ENCODE results near the gene NBPF4.
"Not testable (repeated sequence)": the region's sequence is repeated elsewhere in the genome, so short reads cannot be mapped to it uniquely, and the experiment has no call there.

DNA sequence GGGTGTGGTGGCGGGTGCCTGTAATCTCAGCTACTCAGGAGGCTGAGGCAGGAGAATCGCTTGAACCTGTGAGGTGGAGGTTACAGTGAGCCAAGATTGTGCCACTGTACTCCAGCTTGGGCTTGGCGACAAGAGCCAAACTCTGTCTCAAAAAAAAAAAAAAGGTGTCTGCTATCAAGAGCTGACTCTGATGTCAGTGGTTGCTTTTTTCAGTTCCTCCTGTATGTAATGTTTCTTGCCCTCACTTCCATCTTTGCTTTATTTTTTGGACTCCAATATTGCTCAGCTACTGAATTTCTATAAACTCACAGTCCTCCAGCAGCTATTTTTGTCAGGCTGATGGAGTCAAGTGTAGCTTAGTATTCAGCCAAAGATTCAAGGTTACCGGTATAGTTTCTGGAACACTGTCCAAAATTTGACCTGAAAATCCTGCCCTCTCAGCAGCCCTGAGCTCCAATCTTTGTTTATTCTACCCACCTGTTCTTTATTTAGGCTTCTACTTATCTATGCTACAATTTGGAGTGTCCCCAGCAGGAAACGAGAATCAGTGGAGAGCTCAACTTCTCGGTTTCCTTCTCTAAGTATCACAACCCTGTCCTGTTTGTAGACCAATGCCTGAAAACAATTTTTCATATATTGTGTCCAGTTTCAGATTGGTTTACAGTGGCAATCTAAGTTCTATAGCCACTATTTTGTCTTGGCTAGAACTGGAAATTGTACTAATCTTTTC lies 38.8 kb upstream of the NBPF4 start:
- not testable (repeated sequence) for TF ChIP-seq POLR2AphosphoS5 (IDR thresholded peaks at IDR 0.05)
- TF ChIP-seq, protein P1, sequence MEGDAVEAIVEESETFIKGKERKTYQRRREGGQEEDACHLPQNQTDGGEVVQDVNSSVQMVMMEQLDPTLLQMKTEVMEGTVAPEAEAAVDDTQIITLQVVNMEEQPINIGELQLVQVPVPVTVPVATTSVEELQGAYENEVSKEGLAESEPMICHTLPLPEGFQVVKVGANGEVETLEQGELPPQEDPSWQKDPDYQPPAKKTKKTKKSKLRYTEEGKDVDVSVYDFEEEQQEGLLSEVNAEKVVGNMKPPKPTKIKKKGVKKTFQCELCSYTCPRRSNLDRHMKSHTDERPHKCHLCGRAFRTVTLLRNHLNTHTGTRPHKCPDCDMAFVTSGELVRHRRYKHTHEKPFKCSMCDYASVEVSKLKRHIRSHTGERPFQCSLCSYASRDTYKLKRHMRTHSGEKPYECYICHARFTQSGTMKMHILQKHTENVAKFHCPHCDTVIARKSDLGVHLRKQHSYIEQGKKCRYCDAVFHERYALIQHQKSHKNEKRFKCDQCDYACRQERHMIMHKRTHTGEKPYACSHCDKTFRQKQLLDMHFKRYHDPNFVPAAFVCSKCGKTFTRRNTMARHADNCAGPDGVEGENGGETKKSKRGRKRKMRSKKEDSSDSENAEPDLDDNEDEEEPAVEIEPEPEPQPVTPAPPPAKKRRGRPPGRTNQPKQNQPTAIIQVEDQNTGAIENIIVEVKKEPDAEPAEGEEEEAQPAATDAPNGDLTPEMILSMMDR (IDR thresholded peaks at IDR 0.05; ENCODE audit: poor library complexity, severe bottlenecking), result not testable (repeated sequence)

Data from neural cell (in vitro differentiated cells).